ENCODE results near the gene USP15. TPM values are rescaled to one million over a fixed set of nuclear protein-coding genes. Genes with fewer than 3 reads are reported as not detected.

Gene USP15
- total and polyA plus RNA-seq, 12 donors = 25.9 to 148 (median 64.9) TPM

DNA sequence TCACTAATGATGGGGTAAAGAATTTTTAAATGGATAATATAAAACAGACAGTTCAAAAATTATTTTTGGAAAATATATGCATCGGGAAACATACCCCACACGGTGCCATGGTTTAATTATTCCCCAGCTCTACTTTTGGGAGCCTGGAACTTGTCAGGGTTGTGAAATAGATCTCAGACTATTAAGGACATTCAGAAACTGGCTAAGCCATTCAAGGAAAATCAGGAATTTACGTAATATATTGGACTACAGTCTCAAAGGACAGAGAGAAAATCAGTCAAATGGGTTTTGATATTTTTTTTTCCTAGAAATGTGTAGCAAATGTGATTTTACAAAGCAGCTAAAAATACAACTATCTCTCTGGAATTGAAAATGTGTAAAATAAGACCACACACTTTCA is 148.9 kb downstream of the USP15 start:
- Histone ChIP-seq H3K27ac (no peak overlapping the region), H3K36me3 (replicated peaks in 1 of 2) (no peaks in the 10 kb centered on the region), H3K27me3 (no peaks in the 10 kb centered on the region), H3K9me3 (replicated peaks in 1 of 3) (peaks cover 0 to 3% (median 0%) of the 10 kb centered on the region in 3 donors), H3K4me1 (replicated peaks in 1 of 2) (no peaks in the 10 kb centered on the region), H3K4me3 (no peak overlapping the region)
- intact Hi-C loops (cut with DNase I) = no loop called here
- 80 to 90% (median 82%) methylated on average over 3 of the region's 3 CpGs for WGBS, 4 donors
- TF ChIP-seq POLR2A (IDR thresholded peaks at IDR 0.05) = no peak
- TF ChIP-seq, protein P1, sequence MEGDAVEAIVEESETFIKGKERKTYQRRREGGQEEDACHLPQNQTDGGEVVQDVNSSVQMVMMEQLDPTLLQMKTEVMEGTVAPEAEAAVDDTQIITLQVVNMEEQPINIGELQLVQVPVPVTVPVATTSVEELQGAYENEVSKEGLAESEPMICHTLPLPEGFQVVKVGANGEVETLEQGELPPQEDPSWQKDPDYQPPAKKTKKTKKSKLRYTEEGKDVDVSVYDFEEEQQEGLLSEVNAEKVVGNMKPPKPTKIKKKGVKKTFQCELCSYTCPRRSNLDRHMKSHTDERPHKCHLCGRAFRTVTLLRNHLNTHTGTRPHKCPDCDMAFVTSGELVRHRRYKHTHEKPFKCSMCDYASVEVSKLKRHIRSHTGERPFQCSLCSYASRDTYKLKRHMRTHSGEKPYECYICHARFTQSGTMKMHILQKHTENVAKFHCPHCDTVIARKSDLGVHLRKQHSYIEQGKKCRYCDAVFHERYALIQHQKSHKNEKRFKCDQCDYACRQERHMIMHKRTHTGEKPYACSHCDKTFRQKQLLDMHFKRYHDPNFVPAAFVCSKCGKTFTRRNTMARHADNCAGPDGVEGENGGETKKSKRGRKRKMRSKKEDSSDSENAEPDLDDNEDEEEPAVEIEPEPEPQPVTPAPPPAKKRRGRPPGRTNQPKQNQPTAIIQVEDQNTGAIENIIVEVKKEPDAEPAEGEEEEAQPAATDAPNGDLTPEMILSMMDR (IDR thresholded peaks at IDR 0.05) = no peak
- no peak for DNase-seq

DNA sequence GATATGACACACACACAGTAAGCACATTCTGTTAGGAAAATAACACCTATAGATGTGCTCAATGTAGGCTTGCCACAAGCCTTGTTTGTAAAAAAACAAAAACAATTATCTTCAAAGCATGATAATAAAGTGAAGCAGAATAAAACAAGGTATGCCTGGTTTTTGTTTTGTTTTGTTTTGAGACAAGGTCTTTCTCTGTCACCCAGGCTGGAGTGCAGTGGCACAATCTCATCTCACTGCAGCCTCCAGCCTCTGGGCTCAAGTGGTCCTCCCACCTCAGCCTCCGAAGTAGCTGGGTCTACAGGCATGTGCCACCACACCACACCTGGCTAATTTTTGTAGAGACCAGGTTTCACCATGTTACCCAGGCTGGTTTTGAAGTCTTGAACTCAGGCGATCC is 154.0 kb downstream of the USP15 start:
- 86 to 100% (median 97%) methylated on average over 2 of the region's 2 CpGs for whole genome bisulfite sequencing, 4 donors
- intact Hi-C loops (cut with DNase I) = no loop called here
- no peak for TF ChIP-seq POLR2A (IDR thresholded peaks at IDR 0.05)
- TF ChIP-seq, protein P1 (IDR thresholded peaks at IDR 0.05) = no peak

DNA sequence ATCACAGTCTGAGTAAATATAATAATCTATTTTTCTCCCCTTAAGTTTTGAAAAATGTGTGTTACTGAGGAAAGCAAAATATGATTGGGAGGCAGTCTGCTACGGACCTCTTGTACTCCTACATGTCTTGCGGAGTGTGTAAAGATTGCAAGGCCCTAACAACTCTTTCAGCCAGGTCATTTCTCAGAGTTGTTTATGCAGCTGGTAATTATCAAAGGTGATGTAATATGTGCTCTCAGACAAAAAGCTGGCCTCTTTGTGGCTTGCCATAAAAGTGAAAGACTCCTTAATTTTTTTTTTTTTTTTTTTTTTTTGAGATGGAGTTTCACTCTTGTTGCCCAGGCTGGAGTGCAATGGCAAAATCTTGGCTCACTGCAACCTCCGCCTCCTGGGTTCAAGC is 165.9 kb downstream of the USP15 start:
- 80 to 87% (median 82%) methylated on average over 3 of the region's 3 CpGs for WGBS, 4 donors
- DNase-seq = no peak
- H3K9me3 ChIP-seq (replicated peaks in 1 of 3) = peaks cover 0 to 6% (median 0%) of the 10 kb centered on the region in 3 donors
- intact Hi-C loops (cut with DNase I) = no loop called here
- H3K27me3 ChIP-seq = no peaks in the 10 kb centered on the region
- no peak overlapping the region for H3K27ac ChIP-seq
- no peaks in the 10 kb centered on the region for H3K36me3 ChIP-seq (replicated peaks in 1 of 2)
- H3K4me3 ChIP-seq = no peak overlapping the region
- TF ChIP-seq, protein P1 (IDR thresholded peaks at IDR 0.05) = no peak
- TF ChIP-seq POLR2A (IDR thresholded peaks at IDR 0.05) = no peak
- no peaks in the 10 kb centered on the region for H3K4me1 ChIP-seq (replicated peaks in 1 of 2)

More for the DNA sequence above, 154.0 kb downstream of the USP15 start:
- Histone ChIP-seq H3K27me3 (no peaks in the 10 kb centered on the region), H3K9me3 (replicated peaks in 1 of 3) (no peaks in the 10 kb centered on the region), H3K27ac (no peak overlapping the region), H3K4me3 (no peak overlapping the region), H3K36me3 (replicated peaks in 1 of 2) (no peaks in the 10 kb centered on the region), H3K4me1 (replicated peaks in 1 of 2) (no peaks in the 10 kb centered on the region)
- no peak for DNase-seq

DNA sequence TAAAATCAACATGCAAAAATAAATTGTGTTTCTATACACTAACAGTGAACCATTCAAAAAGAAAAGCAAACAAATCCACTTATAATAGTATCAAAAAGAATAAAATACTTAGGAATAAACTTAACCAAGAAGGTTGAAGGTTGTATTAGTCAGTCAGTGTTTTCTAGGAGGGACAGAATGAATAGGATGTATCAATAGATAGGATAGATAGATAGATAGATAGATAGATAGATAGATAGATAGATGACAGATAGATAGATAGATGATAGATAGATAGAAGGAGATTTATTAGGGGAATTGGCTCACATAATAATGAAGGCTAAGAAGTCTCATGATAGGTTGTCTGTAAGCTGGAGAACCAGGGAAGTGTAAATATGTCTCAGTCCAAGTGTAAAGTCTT is 169.3 kb downstream of the USP15 start:
- H3K4me1 ChIP-seq (replicated peaks in 1 of 2) = no peaks in the 10 kb centered on the region
- intact Hi-C loops (cut with DNase I) = no loop called here
- H3K4me3 ChIP-seq = no peak overlapping the region
- TF ChIP-seq, protein P1 (IDR thresholded peaks at IDR 0.05) = no peak
- no peak for TF ChIP-seq POLR2A (IDR thresholded peaks at IDR 0.05)
- peaks cover 0 to 6% (median 0%) of the 10 kb centered on the region in 3 donors for H3K9me3 ChIP-seq (replicated peaks in 1 of 3)
- no peak for DNase-seq
- H3K27me3 ChIP-seq = peaks cover 9% of the 10 kb centered on the region
- H3K36me3 ChIP-seq (replicated peaks in 1 of 2) = no peaks in the 10 kb centered on the region
- H3K27ac ChIP-seq = no peak overlapping the region
